ENCODE measurements around the gene NOTO.

Gene NOTO

GRCh38 chr2:73257425-73258125 lies 55.2 kb downstream of the NOTO start:
- no peak for DNase-seq (ENCODE audit: low read depth in 2 of 2)

GRCh38 chr2:73258186-73258912 lies 56.0 kb downstream of the NOTO start:
- DNase-seq (ENCODE audit: low read depth in 2 of 2), result no peak

- DNase-seq (ENCODE audit: low read depth in 2 of 2), result no peak
Observed at GRCh38 chr2:73258913-73259215, 56.5 kb downstream of the NOTO start.

GRCh38 chr2:73259276-73259675 lies 56.9 kb downstream of the NOTO start:
- no peak for DNase-seq (ENCODE audit: low read depth in 2 of 2)

DNA sequence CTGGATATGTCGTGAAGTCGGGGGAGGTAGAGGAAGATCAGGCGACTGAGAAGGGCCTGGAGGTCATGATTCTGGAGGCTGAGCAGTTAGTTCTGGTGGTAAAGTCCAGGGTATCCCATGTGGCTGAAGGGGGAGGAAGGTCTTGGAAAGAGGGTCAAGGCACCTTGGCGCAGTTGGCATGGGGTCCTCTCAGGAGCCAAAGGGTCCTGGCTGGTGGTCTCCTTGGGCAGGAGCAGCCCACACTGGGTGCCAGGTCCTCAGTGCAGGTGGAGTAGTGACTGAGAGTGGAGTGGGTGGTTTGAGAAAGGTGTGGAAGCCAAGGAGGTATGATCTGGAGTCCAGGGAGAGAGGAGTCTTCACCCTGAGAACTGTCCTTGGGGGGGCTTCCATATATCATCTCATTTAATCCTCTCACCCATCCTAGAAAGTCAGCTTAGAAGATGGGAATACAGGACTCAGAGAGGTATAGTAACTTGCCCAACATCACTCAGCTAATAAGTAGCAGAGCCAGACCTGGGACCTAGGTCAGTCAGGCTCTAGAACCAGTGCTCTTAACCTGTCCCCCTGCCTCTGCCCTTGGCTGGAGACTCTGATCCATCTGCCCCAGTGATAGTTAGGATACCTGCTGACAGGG lies 57.4 kb downstream of the NOTO start:
- DNase-seq (ENCODE audit: low read depth in 2 of 2), result no peak

DNA sequence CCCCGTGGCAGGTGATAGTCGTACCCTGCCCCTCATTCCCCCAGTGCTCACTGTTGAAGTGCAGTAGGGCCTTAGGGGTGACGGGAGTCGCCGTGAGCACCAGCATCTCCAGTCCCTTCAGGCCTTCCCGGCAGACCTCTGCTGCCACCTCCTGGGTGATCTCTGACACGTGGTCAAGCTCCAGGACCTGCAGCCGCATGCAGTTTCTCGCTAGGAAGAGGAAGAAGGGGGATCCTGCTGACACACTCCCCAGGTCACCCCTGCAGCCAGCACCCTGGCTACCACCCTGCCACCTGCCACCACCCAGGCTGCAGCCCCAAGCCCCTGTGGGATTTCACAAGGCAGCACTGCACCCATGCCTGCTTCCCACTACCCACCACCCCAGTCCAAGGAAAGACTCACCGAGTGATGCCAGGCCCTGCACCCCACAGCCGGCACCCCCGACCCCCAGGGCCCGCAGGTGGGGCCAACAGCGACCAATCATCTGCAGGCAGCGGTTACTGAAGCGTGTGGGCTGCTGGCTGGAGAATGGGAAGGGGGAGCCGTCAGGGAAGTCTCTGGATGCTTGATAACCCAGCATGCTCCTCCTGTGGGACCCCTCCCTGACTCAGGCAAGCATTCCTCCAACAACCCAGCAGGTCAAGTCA lies 58.1 kb downstream of the NOTO start:
- DNase-seq (ENCODE audit: low read depth in 2 of 2), result no peak
